HFFc6 (cell line): ENCODE data around the gene CAMK2N2. TPM values are rescaled to one million over a fixed set of nuclear protein-coding genes. Genes with fewer than 3 reads are reported as not detected.
A peak's percentile ranks its signal among the peaks of the same experiment; 100 is the strongest.

Experiments used
- DNase-seq: peaks from one replicate; pipeline ENCODE4 v3.0.0-alpha.2; 2018
- H3K27ac Mint-ChIP-seq: 2 replicates; pipeline ENCODE4 v1.8.0; 2020; ENCODE audit warnings: mild to moderate bottlenecking, mixed read lengths
- H3K27me3 Mint-ChIP-seq: 2 replicates; pipeline ENCODE4 v1.8.0; 2021; ENCODE audit warnings: mild to moderate bottlenecking, moderate library complexity, mixed read lengths; ENCODE audit not compliant: insufficient read depth
- H3K36me3 Mint-ChIP-seq: 2 replicates; pipeline ENCODE4 v1.8.0; 2021; ENCODE audit warnings: low read depth, mixed read lengths
- H3K4me1 Mint-ChIP-seq: 2 replicates; pipeline ENCODE4 v1.8.0; 2020; ENCODE audit warnings: low read depth, mixed read lengths
- H3K4me3 Mint-ChIP-seq: 2 replicates; pipeline ENCODE4 v1.8.0; 2020; ENCODE audit warnings: mild to moderate bottlenecking, moderate library complexity, mixed read lengths
- H3K9me3 Mint-ChIP-seq: 2 replicates; pipeline ENCODE4 v1.8.0; 2020; ENCODE audit warnings: mild to moderate bottlenecking, mixed read lengths
- CTCF ChIP-seq: fragments of 200-600 bp; sonication (generic); IDR thresholded peaks from 2 replicates; pipeline ENCODE4 v1.5.0; 2021; ENCODE audit warnings: antibody characterized with exemption, mild to moderate bottlenecking
- total RNA-seq, 6 experiments: library from RNA; stranded (reverse); fragmentation: NEBNext Ultra II Directional; extraction: Animal tissue kit (Norgen Biotek cat#: 25700); gene quantifications; 2 replicates in 1 of 6; 3 replicates in 5 of 6; pipeline ENCODE4 v1.2.3, GENCODE V29; 2021

Gene CAMK2N2
- total RNA-seq, 6 experiments from 2014 or later, result 2.7 to 6.0 (median 3.4) TPM

- H3K4me3 Mint-ChIP-seq, result peak overlapping the region; percentile 73
- TF ChIP-seq CTCF, result no peak
- peaks cover 14% of the 10 kb centered on the region for H3K4me1 Mint-ChIP-seq
- peaks cover 20% of the 10 kb centered on the region for H3K27me3 Mint-ChIP-seq
- DNase-seq, result no peak
- H3K36me3 Mint-ChIP-seq, result no peaks in the 10 kb centered on the region
- no peak overlapping the region for H3K27ac Mint-ChIP-seq
- no peaks in the 10 kb centered on the region for H3K9me3 Mint-ChIP-seq
Observed at GRCh38 chr3:184259878-184260723, 1.3 kb downstream of the CAMK2N2 start.

GRCh38 chr3:184259396-184259877 lies 1.9 kb downstream of the CAMK2N2 start:
- H3K27me3 Mint-ChIP-seq, result peaks cover 20% of the 10 kb centered on the region
- H3K4me1 Mint-ChIP-seq, result peaks cover 14% of the 10 kb centered on the region
- no peak overlapping the region for H3K4me3 Mint-ChIP-seq
- TF ChIP-seq CTCF, result no peak
- no peak for DNase-seq
- no peak overlapping the region for H3K27ac Mint-ChIP-seq
- no peaks in the 10 kb centered on the region for H3K36me3 Mint-ChIP-seq
- no peaks in the 10 kb centered on the region for H3K9me3 Mint-ChIP-seq

DNA sequence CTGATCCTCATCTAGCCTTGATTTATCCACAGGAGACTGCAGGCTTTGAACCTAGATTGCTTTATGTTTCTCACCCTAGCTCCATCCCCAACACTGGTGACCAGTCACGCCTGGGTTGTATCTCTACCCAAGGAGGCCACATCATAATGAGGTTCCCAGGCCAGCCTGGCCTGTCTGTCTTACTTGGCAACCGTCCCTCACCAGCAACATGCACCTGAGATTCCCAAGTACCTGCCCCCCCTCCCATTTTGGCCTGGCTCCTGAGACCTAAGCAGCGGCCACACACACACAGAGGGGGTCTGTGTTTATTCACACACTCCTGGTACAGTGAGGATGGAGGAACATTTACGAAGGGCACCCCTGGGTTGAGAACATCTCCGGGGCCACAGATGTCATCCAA lies 2.4 kb downstream of the CAMK2N2 start:
- Mint-ChIP-seq H3K4me1 (peaks cover 14% of the 10 kb centered on the region), H3K27ac (no peak overlapping the region), H3K36me3 (no peaks in the 10 kb centered on the region), H3K27me3 (peaks cover 17% of the 10 kb centered on the region), H3K9me3 (no peaks in the 10 kb centered on the region), H3K4me3 (no peak overlapping the region)
- no peak for TF ChIP-seq CTCF
- DNase-seq, result no peak

GRCh38 chr3:184257083-184257915 lies 4.1 kb downstream of the CAMK2N2 start:
- H3K27ac Mint-ChIP-seq, result no peak overlapping the region
- no peak for DNase-seq
- no peak for TF ChIP-seq CTCF
- no peak overlapping the region for H3K4me3 Mint-ChIP-seq
- peaks cover 12% of the 10 kb centered on the region for H3K27me3 Mint-ChIP-seq
- H3K4me1 Mint-ChIP-seq, result peaks cover 12% of the 10 kb centered on the region
- H3K36me3 Mint-ChIP-seq, result no peaks in the 10 kb centered on the region
- no peaks in the 10 kb centered on the region for H3K9me3 Mint-ChIP-seq

- Mint-ChIP-seq H3K9me3 (no peaks in the 10 kb centered on the region), H3K36me3 (no peaks in the 10 kb centered on the region), H3K4me3 (no peak overlapping the region), H3K4me1 (peaks cover 4% of the 10 kb centered on the region), H3K27ac (no peak overlapping the region), H3K27me3 (peaks cover 5% of the 10 kb centered on the region)
- TF ChIP-seq CTCF, result no peak
- DNase-seq, result no peak
Observed at GRCh38 chr3:184255291-184256039, 5.9 kb downstream of the CAMK2N2 start.
